Peyer's patch (tissue), 4 donors: Measurements from ENCODE around the gene ZNF3. TPM values are rescaled to one million over a fixed set of nuclear protein-coding genes. Genes with fewer than 3 reads are reported as not detected.

Source experiments
- DNase-seq, 3 donors: peaks; one replicate each; pipeline ENCODE4 v3.0.0-alpha.2; 2017 to 2019
- H3K27ac ChIP-seq, 4 donors: fragments of 200-600 bp; sonication (generic); one replicate each; pipeline ENCODE4 v1.5.1; 2016 to 2019
- H3K27me3 ChIP-seq, 2 donors: fragments of 200-600 bp; sonication (generic); one replicate each; pipeline ENCODE4 v1.5.1; 2019
- H3K36me3 ChIP-seq, 3 donors: fragments of 200-600 bp; sonication (generic); one replicate each; pipeline ENCODE4 v1.5.1; 2016 to 2019
- H3K4me1 ChIP-seq, 4 donors: fragments of 200-600 bp; sonication (generic); one replicate each; pipeline ENCODE4 v1.5.1; 2016 to 2019
- H3K4me3 ChIP-seq, 4 donors: fragments of 200-600 bp; sonication (generic); 1 replicate in 3 of 4; 2 replicates in 1 of 4; pipeline ENCODE4 v1.5.1; 2016 to 2019; ENCODE audit warnings: mild to moderate bottlenecking in 1 of 4
- H3K9me3 ChIP-seq, 4 donors: fragments of 200-600 bp; sonication (generic); one replicate each; pipeline ENCODE4 v1.5.1; 2016 to 2019; ENCODE audit warnings: mild to moderate bottlenecking in 1 of 4
- CTCF ChIP-seq, 6 experiments: fragments of 450-650 bp in 4 of 6; fragments of 200-600 bp in 2 of 6; sonication (generic) in 1 of 6; IDR thresholded peaks; one replicate each; pipeline ENCODE4 v1.5.1; 2017 to 2019; ENCODE audit warnings: antibody characterized with exemption in 6 of 6, mild to moderate bottlenecking in 3 of 6, moderate library complexity in 1 of 6
- POLR2A ChIP-seq, 2 donors: fragments of 450-650 bp; IDR thresholded peaks; one replicate each; pipeline ENCODE4 v1.5.1; 2017; ENCODE audit warnings: antibody characterized with exemption in 2 of 2, mild to moderate bottlenecking in 2 of 2, moderate library complexity in 2 of 2
- total RNA-seq, 4 donors: library from RNA; depleted of rRNA; stranded (reverse); fragments of >200 nt; gene quantifications; one replicate each; pipeline ENCODE4 v1.1.0, GENCODE V29; 2016

Gene ZNF3
- total RNA-seq, 4 donors from 2014 or later: 52.8 to 93.8 (median 67.8) TPM

GRCh38 chr7:100099452-100099851 lies 17.9 kb upstream of the ZNF3 start:
- H3K27ac ChIP-seq: peak overlapping the region in 2 of 4 donors; percentile 97 to 99
- no peaks in the 10 kb centered on the region for H3K9me3 ChIP-seq
- peak overlapping the region in 3 of 4 donors; percentile 82 to 98 (median 96) for H3K4me3 ChIP-seq
- H3K36me3 ChIP-seq: peaks cover 0 to 66% (median 4%) of the 10 kb centered on the region in 3 donors
- TF ChIP-seq CTCF (IDR thresholded peaks at IDR 0.05) (no peak), POLR2A (IDR thresholded peaks at IDR 0.05) (no peak)
- H3K4me1 ChIP-seq: peaks cover 0 to 20% (median 5%) of the 10 kb centered on the region in 4 donors
- DNase-seq: no peak
- no peaks in the 10 kb centered on the region for H3K27me3 ChIP-seq

GRCh38 chr7:100098913-100099312 lies 17.4 kb upstream of the ZNF3 start:
- Histone ChIP-seq H3K36me3 (peaks cover 0 to 66% (median 4%) of the 10 kb centered on the region in 3 donors), H3K27me3 (no peaks in the 10 kb centered on the region), H3K4me3 (no peak overlapping the region), H3K27ac (peak overlapping the region in 1 of 4 donors; percentile 13), H3K9me3 (no peaks in the 10 kb centered on the region), H3K4me1 (peaks cover 0 to 20% (median 5%) of the 10 kb centered on the region in 4 donors)
- no peak for DNase-seq
- TF ChIP-seq CTCF (IDR thresholded peaks at IDR 0.05) (no peak), POLR2A (IDR thresholded peaks at IDR 0.05) (no peak)

- DNase-seq: no peak
- Histone ChIP-seq H3K36me3 (peaks cover 0 to 89% (median 4%) of the 10 kb centered on the region in 3 donors), H3K27me3 (no peaks in the 10 kb centered on the region), H3K9me3 (no peaks in the 10 kb centered on the region), H3K4me1 (peaks cover 0 to 12% (median 3%) of the 10 kb centered on the region in 4 donors), H3K4me3 (no peak overlapping the region), H3K27ac (no peak overlapping the region)
- TF ChIP-seq POLR2A (IDR thresholded peaks at IDR 0.05) (no peak), CTCF (IDR thresholded peaks at IDR 0.05) (no peak)
Measured at GRCh38 chr7:100095704-100096103, 14.2 kb upstream of the ZNF3 start.

- peaks cover 0 to 93% (median 4%) of the 10 kb centered on the region in 3 donors for H3K36me3 ChIP-seq
- DNase-seq: no peak
- TF ChIP-seq CTCF (IDR thresholded peaks at IDR 0.05) (no peak), POLR2A (IDR thresholded peaks at IDR 0.05) (no peak)
Measured at GRCh38 chr7:100095289-100095688, 13.8 kb upstream of the ZNF3 start.

GRCh38 chr7:100093925-100094486 lies 12.5 kb upstream of the ZNF3 start:
- H3K36me3 ChIP-seq: peaks cover 0 to 88% (median 4%) of the 10 kb centered on the region in 3 donors
- H3K27ac ChIP-seq: no peak overlapping the region

More at GRCh38 chr7:100095289-100095688, 13.8 kb upstream of the ZNF3 start:
- Histone ChIP-seq H3K9me3 (no peaks in the 10 kb centered on the region), H3K27me3 (no peaks in the 10 kb centered on the region), H3K4me3 (no peak overlapping the region), H3K4me1 (peaks cover 0 to 12% (median 3%) of the 10 kb centered on the region in 4 donors), H3K27ac (no peak overlapping the region)

More at GRCh38 chr7:100093925-100094486, 12.5 kb upstream of the ZNF3 start:
- Histone ChIP-seq H3K9me3 (no peaks in the 10 kb centered on the region), H3K27me3 (no peaks in the 10 kb centered on the region), H3K4me3 (no peak overlapping the region), H3K4me1 (peaks cover 0 to 14% (median 0%) of the 10 kb centered on the region in 4 donors)
- TF ChIP-seq POLR2A (IDR thresholded peaks at IDR 0.05) (no peak), CTCF (IDR thresholded peaks at IDR 0.05) (no peak)
- DNase-seq: no peak
